B cell (primary cell): ENCODE data around the gene GBP5. TPM values are rescaled to one million over a fixed set of nuclear protein-coding genes. Genes with fewer than 3 reads are reported as not detected.
"Not testable (repeated sequence)": the region's sequence is repeated elsewhere in the genome, so short reads cannot be mapped to it uniquely, and the experiment has no call there.

ENCODE experiments used
- ATAC-seq: fragments of 200-7000 bp; cut with Tn5 transposase; one replicate; pipeline ENCODE4 v1.10.0; 2021; ENCODE audit warnings: low read depth, mild to moderate bottlenecking, moderate number of reproducible peaks, moderate library complexity
- CTCF ChIA-PET: fragments of 350-600 bp; sonication (Branson Sonifier 250); formaldehyde crosslinking; loops from one replicate; lab custom pipeline; 2021; ENCODE audit warnings: antibody characterized with exemption, inconsistent platforms; lab: Charles Lee
- POLR2A ChIA-PET: fragments of 350-600 bp; sonication (Branson Sonifier 250); formaldehyde crosslinking; loops from one replicate; lab custom pipeline; 2021; ENCODE audit warnings: antibody characterized with exemption; lab: Charles Lee
- DNase-seq: peaks from one replicate; pipeline ENCODE4 v3.0.0; 2013
- H2AFZ ChIP-seq: 2 replicates; pipeline ENCODE4 v1.6.1; 2012; ENCODE audit warnings: mild to moderate bottlenecking, low read depth, low read length; ENCODE audit not compliant: insufficient read depth, poor library complexity, severe bottlenecking
- H3K27ac ChIP-seq, 2 donors: 1 replicate in 1 of 2; 2 replicates in 1 of 2; pipeline ENCODE4 v1.5.1; 2012 to 2013; ENCODE audit warnings: low read length in 2 of 2, mild to moderate bottlenecking in 2 of 2, moderate library complexity in 1 of 2
- H3K27me3 ChIP-seq, 4 experiments: fragments of 200-600 bp in 1 of 4; sonication (generic) in 1 of 4; replicated peaks in 1 of 4; 1 replicate in 2 of 4; 2 replicates in 2 of 4; pipeline versions ENCODE4 v1.6.1 to v1.7.0; 2013 to 2016; ENCODE audit warnings: low read length in 3 of 4, mild to moderate bottlenecking in 2 of 4, mixed read lengths in 1 of 4, moderate library complexity in 1 of 4; ENCODE audit not compliant: insufficient read depth in 4 of 4, control insufficient read depth in 3 of 4; ENCODE audit errors: control extremely low read depth in 1 of 4
- H3K36me3 ChIP-seq, 2 experiments: replicated peaks in 1 of 2; 1 replicate in 1 of 2; 2 replicates in 1 of 2; pipeline versions ENCODE4 v1.6.1 to v1.7.1; 2013; ENCODE audit warnings: low read length in 1 of 2; ENCODE audit not compliant: insufficient read depth in 2 of 2, control insufficient read depth in 1 of 2; ENCODE audit errors: control extremely low read depth in 1 of 2, extremely low read depth in 1 of 2
- H3K4me1 ChIP-seq, 2 donors: fragments of 200-600 bp in 1 of 2; sonication (generic) in 1 of 2; 1 replicate in 1 of 2; 2 replicates in 1 of 2; pipeline versions ENCODE4 v1.5.1 to v1.6.1; 2013 to 2017; ENCODE audit warnings: low read length in 2 of 2; ENCODE audit not compliant: control insufficient read depth in 2 of 2, insufficient read depth in 2 of 2
- H3K4me2 ChIP-seq: replicated peaks from 2 replicates; pipeline ENCODE3; 2012; ENCODE audit warnings: mild to moderate bottlenecking, low read depth, low read length; ENCODE audit not compliant: poor library complexity, severe bottlenecking
- H3K4me3 ChIP-seq, 5 experiments: fragments of 200-600 bp in 1 of 5; sonication (generic) in 1 of 5; 1 replicate in 3 of 5; 2 replicates in 2 of 5; pipeline versions ENCODE4 v1.5.1 to v1.7.0; 2011 to 2016; ENCODE audit warnings: low read length in 4 of 5, mild to moderate bottlenecking in 4 of 5, low read depth in 2 of 5, control low read depth in 1 of 5, moderate library complexity in 1 of 5; ENCODE audit not compliant: insufficient read depth in 1 of 5; ENCODE audit errors: control extremely low read depth in 1 of 5, extremely low read depth in 1 of 5
- H3K79me2 ChIP-seq: fragments of 200-600 bp; sonication (generic); one replicate; pipeline ENCODE4 v1.6.0; 2016; ENCODE audit warnings: low read length; ENCODE audit not compliant: control insufficient read depth, insufficient read depth
- H3K9ac ChIP-seq: fragments of 200-600 bp; sonication (generic); 2 replicates; pipeline ENCODE4 v1.6.1; 2017; ENCODE audit warnings: mild to moderate bottlenecking, low read length, moderate library complexity
- H3K9me3 ChIP-seq, 3 donors: one replicate each; pipeline versions ENCODE4 v1.6.1 to v1.7.1; 2013; ENCODE audit warnings: low read length in 2 of 3; ENCODE audit not compliant: control insufficient read depth in 2 of 3, insufficient read depth in 1 of 3; ENCODE audit errors: control extremely low read depth in 1 of 3
- H4K20me1 ChIP-seq: 2 replicates; pipeline ENCODE4 v1.6.0; 2012; ENCODE audit warnings: mild to moderate bottlenecking, low read length; ENCODE audit not compliant: insufficient read depth, control insufficient read depth, poor library complexity, severe bottlenecking
- H3K27ac Mint-ChIP-seq: one replicate; pipeline ENCODE4 v1.8.0; 2021; ENCODE audit warnings: mixed read lengths
- H3K27me3 Mint-ChIP-seq: one replicate; pipeline ENCODE4 v1.8.0; 2021; ENCODE audit warnings: mixed read lengths
- H3K4me1 Mint-ChIP-seq: one replicate; pipeline ENCODE4 v1.8.0; 2021; ENCODE audit warnings: mixed read lengths
- H3K4me3 Mint-ChIP-seq: one replicate; pipeline ENCODE4 v1.8.0; 2021; ENCODE audit warnings: mixed read lengths
- H3K9me3 Mint-ChIP-seq: one replicate; pipeline ENCODE4 v1.8.0; 2022; ENCODE audit warnings: mixed read lengths; ENCODE audit not compliant: insufficient read depth
- EZH2 ChIP-seq: IDR thresholded peaks from 2 replicates; pipeline ENCODE4 v1.6.1; 2012; ENCODE audit warnings: borderline replicate concordance, low read depth, mild to moderate bottlenecking, moderate library complexity, low read length; ENCODE audit not compliant: insufficient read depth, poor library complexity, severe bottlenecking
- WGBS: methylation state at CpG from one replicate; pipeline ENCODE4 v1.1.5; 2013; ENCODE audit warnings: missing lambda C conversion rate; ENCODE audit not compliant: insufficient coverage; 5-methylcytosine and 5-hydroxymethylcytosine counted together
- intact Hi-C: fragments of 100-400 bp; cut with micrococcal nuclease; formaldehyde crosslinking; loops from one replicate; pipeline ENCODE4 v1.10.0; 2022
- polyA plus RNA-seq: library from polyadenylated mRNA; depleted of rRNA; stranded (reverse); fragments of >200 nt; gene quantifications from 2 replicates; pipeline ENCODE4 v1.2.3, GENCODE V29; 2012
- total RNA-seq, 2 donors: library from RNA; stranded (reverse); fragments of 120-200 nt in 1 of 2; gene quantifications; 1 replicate in 1 of 2; 2 replicates in 1 of 2; pipeline versions ENCODE4 v1.2.3 to v1.2.4, GENCODE V29; 2013 to 2022

The GBP5 gene
- total and polyA plus RNA-seq, 2 donors (not counting 1 experiment from before 2014, with no cell fraction given), result 17.6 to 25.2 TPM

GRCh38 chr1:89302697-89303332, 30.2 kb upstream of the GBP5 start:
- H3K4me3 Mint-ChIP-seq, result no peak overlapping the region
- Histone ChIP-seq H3K36me3 (no peaks in the 10 kb centered on the region), H3K79me2 (no peaks in the 10 kb centered on the region), H3K4me3 (no peak overlapping the region), H3K9me3 (peaks cover 0 to 10% (median 0%) of the 10 kb centered on the region in 3 donors), H3K27me3 (no peaks in the 10 kb centered on the region), H3K9ac (no peak overlapping the region), H3K27ac (no peak overlapping the region), H4K20me1 (no peaks in the 10 kb centered on the region), H3K4me1 (no peaks in the 10 kb centered on the region), H2AFZ (no peak overlapping the region), H3K4me2 (no peak overlapping the region)
- ATAC-seq (no peak), DNase-seq (no peak)
- no peaks in the 10 kb centered on the region for H3K27me3 Mint-ChIP-seq
- H3K27ac Mint-ChIP-seq, result no peak overlapping the region
- ChIA-PET CTCF (no interaction called here), POLR2A (no interaction called here)
- no peaks in the 10 kb centered on the region for H3K9me3 Mint-ChIP-seq
- intact Hi-C loops, result no loop called here
- no peak for TF ChIP-seq EZH2
- peaks cover 4% of the 10 kb centered on the region for H3K4me1 Mint-ChIP-seq
- 90% methylated on average over 22 of the region's 25 CpGs for WGBS

DNA sequence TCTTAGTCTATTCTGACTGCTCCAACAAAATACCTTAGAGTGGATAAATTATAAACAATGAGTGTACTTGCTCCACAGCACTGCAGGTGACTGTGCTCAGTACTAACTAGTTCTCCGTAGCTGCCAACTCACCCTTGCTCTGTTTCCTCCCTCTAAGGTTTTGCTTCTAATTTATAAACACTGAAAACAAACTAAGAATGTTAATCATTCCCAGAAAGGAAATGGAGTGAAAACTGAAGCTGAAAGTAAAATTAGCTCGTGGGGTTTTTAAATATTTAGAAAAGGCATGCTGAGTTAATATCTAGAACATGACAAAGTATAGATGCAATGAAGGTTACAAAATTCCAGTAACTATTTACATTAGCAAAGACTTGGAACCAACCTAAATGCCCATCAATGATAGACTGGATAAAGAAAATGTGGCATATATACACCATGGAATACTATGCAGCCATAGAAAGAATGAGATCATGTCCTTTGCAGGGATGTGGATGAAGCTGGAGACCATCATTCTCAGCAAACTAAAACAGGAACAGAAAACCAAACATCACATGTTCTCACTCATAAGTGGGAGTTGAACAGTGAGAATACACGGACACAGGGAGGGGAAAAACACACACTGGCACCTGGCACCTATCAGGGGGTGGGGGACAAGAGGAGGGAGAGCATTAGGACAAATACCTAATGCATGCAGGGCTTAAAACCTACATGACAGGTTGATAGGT, 27.2 kb upstream of the GBP5 start:
- H2AFZ ChIP-seq, H3K9me3 Mint-ChIP-seq, ATAC-seq, H3K27me3 Mint-ChIP-seq, H3K4me2 ChIP-seq, H3K9me3 ChIP-seq, H3K9ac ChIP-seq, H3K4me3 ChIP-seq, H3K4me1 Mint-ChIP-seq, H3K79me2 ChIP-seq, POLR2A ChIA-PET, H3K4me3 Mint-ChIP-seq, H3K4me1 ChIP-seq, H3K27me3 ChIP-seq, DNase-seq, H4K20me1 ChIP-seq, CTCF ChIA-PET, H3K36me3 ChIP-seq, H3K27ac ChIP-seq, intact Hi-C loops, H3K27ac Mint-ChIP-seq: not testable (repeated sequence)
- no CpG with 5 or more reads among the region's 3 CpGs for WGBS
